Activated CD4-positive, alpha-beta T cell treated with anti-CD3 and anti-CD28 coated beads for 4 hours (primary cell): ENCODE data around the gene ZFAND3.

Experiments used
- DNase-seq, 2 donors: peaks; one replicate each; pipeline ENCODE4 v3.0.0-alpha.2; 2020

The ZFAND3 gene

DNA sequence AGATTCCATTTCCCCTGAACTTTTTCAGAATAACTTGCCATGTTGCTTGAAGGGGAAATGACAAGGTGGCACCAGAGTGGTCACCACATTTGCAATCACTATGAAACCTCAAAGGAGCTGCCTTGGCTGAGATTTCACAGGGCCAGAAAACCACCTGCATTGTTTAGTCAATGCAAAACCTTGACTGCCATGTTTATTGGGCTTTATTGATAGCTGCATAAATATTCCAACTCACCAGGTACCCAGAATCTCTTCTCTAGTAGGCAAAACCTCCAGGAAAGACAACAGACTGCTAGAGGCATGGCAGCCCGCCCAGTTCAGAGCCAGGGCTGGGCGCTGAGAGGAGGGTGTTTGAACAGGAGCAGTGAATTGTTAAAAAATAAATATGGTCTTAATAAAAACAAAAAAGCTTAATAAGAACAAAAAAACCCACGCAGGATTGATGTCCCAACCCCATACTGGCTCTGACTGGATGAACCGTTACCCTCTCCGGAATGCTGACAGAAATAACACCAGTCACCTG is 375.6 kb downstream of the ZFAND3 start:
- no peak for DNase-seq

- DNase-seq: no peak
Measured at GRCh38 chr6:38198219-38198618, 378.7 kb downstream of the ZFAND3 start.
